GM19193 (cell line): ENCODE results near the gene TNFRSF25.

Experiments
- POLR2A ChIP-seq: IDR thresholded peaks from 4 replicates; pipeline ENCODE4 v1.6.1; 2011; ENCODE audit not compliant: insufficient read depth, insufficient read length; ENCODE audit errors: extremely low read depth

The TNFRSF25 gene

GRCh38 chr1:6460301-6461050 lies 5.5 kb downstream of the TNFRSF25 start:
- no peak for TF ChIP-seq POLR2A

GRCh38 chr1:6459850-6460265 lies 6.1 kb downstream of the TNFRSF25 start:
- TF ChIP-seq POLR2A, result no peak

- no peak for TF ChIP-seq POLR2A
Observed at GRCh38 chr1:6456800-6457466, 9.0 kb downstream of the TNFRSF25 start.

- TF ChIP-seq POLR2A, result no peak
Observed at GRCh38 chr1:6454856-6455751, 10.9 kb downstream of the TNFRSF25 start.

- TF ChIP-seq POLR2A, result no peak
Observed at GRCh38 chr1:6450943-6451373, 15.0 kb downstream of the TNFRSF25 start.

GRCh38 chr1:6450005-6450450 lies 15.9 kb downstream of the TNFRSF25 start:
- no peak for TF ChIP-seq POLR2A

- TF ChIP-seq POLR2A, result no peak
Observed at GRCh38 chr1:6448749-6449631, 17.0 kb downstream of the TNFRSF25 start.

- TF ChIP-seq POLR2A, result no peak
Observed at GRCh38 chr1:6447818-6448748, 17.9 kb downstream of the TNFRSF25 start.

GRCh38 chr1:6447016-6447817 lies 18.8 kb downstream of the TNFRSF25 start:
- no peak for TF ChIP-seq POLR2A

- TF ChIP-seq POLR2A, result no peak
Observed at GRCh38 chr1:6446665-6447015, 19.3 kb downstream of the TNFRSF25 start.

GRCh38 chr1:6445062-6445763 lies 20.8 kb downstream of the TNFRSF25 start:
- no peak for TF ChIP-seq POLR2A

- TF ChIP-seq POLR2A, result no peak
Observed at GRCh38 chr1:6444377-6444776, 21.6 kb downstream of the TNFRSF25 start.
